GM18861 (cell line): Measurements from ENCODE around the gene MINDY4.

Source experiments
- ATAC-seq: cut with Tn5 transposase; IDR thresholded peaks from one replicate; pipeline ENCODE4 v1.9.1; 2021; ENCODE audit not compliant: unreplicated experiment

MINDY4 gene

GRCh38 chr7:30771880-30772425, 736 bp downstream of the MINDY4 start:
- no peak for ATAC-seq

- ATAC-seq, result no peak
Measured at GRCh38 chr7:30772984-30773383, 1.8 kb downstream of the MINDY4 start.

- ATAC-seq, result no peak
Measured at GRCh38 chr7:30775992-30776391, 4.8 kb downstream of the MINDY4 start.

GRCh38 chr7:30776971-30777370, 5.8 kb downstream of the MINDY4 start:
- ATAC-seq, result no peak

- ATAC-seq, result no peak
Measured at GRCh38 chr7:30778255-30779025, 7.2 kb downstream of the MINDY4 start.

- ATAC-seq, result no peak
Measured at GRCh38 chr7:30779574-30779973, 8.4 kb downstream of the MINDY4 start.

GRCh38 chr7:30780941-30781340, 9.7 kb downstream of the MINDY4 start:
- no peak for ATAC-seq

GRCh38 chr7:30782690-30783089, 11.5 kb downstream of the MINDY4 start:
- ATAC-seq, result no peak

- ATAC-seq, result no peak
Measured at GRCh38 chr7:30785786-30786185, 14.6 kb downstream of the MINDY4 start.

GRCh38 chr7:30787486-30787885, 16.3 kb downstream of the MINDY4 start:
- no peak for ATAC-seq

GRCh38 chr7:30788640-30789333, 17.6 kb downstream of the MINDY4 start:
- ATAC-seq, result no peak

- ATAC-seq, result no peak
Measured at GRCh38 chr7:30789334-30789711, 18.1 kb downstream of the MINDY4 start.

GRCh38 chr7:30790356-30790755, 19.1 kb downstream of the MINDY4 start:
- ATAC-seq, result no peak

GRCh38 chr7:30791114-30791513, 19.9 kb downstream of the MINDY4 start:
- ATAC-seq, result no peak

GRCh38 chr7:30795161-30795948, 24.1 kb downstream of the MINDY4 start:
- peak; percentile 32 for ATAC-seq

GRCh38 chr7:30796105-30796869, 25.1 kb downstream of the MINDY4 start:
- no peak for ATAC-seq

GRCh38 chr7:30797176-30798040, 26.2 kb downstream of the MINDY4 start:
- ATAC-seq, result no peak

- peak; percentile 66 for ATAC-seq
Measured at GRCh38 chr7:30799206-30799975, 28.2 kb downstream of the MINDY4 start.
